Measurements from ENCODE around the gene ARMC9. TPM values are rescaled to one million over a fixed set of nuclear protein-coding genes. Genes with fewer than 3 reads are reported as not detected.
"Not testable (repeated sequence)": the region's sequence is repeated elsewhere in the genome, so short reads cannot be mapped to it uniquely, and the experiment has no call there.

ARMC9 gene
- total RNA-seq, 1 donor: 0.73 TPM

DNA sequence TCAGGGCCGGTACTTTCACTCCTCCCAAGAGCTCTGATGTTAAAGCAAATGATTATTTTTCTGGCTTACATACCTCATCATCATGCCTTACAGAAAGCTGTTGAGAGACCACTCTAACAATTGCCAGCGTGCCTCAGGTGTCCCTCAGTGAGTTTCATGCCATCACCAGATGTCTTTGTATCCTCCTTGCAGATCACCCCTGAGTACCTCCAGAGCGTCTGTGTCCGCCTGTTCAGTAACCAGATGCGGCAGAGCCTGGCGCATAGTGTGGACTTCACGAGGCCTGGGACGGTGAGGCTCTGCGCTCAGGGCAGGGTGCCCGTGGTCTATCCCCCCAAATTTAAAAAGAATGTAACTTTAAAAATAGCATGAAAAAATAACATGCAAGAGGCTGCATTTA is 41.3 kb downstream of the ARMC9 start:
- no peaks in the 10 kb centered on the region for H3K9me3 ChIP-seq (ENCODE audit: low read depth, low read length)
- H3K27me3 ChIP-seq (ENCODE audit: insufficient read depth, low read length): no peaks in the 10 kb centered on the region
- H3K4me3 ChIP-seq (ENCODE audit: low read length): no peak overlapping the region
- H3K4me1 ChIP-seq (ENCODE audit: insufficient read depth, low read length): peaks cover 12% of the 10 kb centered on the region

DNA sequence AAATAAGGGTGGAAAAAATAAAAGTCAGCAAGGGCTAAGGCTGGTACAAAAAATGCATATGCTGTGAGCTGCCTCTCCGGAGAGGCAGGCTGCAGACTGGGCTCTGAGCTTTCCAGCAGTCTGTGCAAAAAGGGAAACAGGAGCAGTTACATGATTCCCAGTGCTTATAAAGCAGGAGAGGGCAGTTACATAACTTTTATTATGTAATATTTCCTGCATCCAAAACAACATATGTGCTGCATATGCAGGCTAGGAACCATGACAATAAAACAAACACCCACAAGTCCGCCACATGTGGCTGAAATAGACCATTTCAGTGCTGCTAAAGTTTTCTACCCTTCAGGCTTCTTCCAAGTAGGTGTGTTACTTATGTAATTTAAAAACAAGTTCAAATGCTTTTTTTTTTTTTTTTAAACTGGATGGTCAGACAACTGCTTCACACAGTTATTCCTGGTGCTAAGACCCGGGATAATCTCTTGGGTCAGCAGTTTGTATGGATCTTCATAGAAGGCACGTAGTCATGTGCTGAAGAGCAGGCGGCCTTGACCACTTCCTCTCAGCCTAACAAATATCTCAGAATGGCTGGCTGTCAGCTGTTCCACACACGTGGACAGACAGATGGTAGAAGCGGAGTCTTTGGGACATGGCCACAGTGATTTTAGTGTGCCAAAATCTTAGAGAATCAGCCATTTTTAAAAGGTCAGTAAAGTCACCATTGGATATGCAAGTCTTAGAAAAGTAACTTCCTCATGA is 43.5 kb downstream of the ARMC9 start:
- Histone ChIP-seq H3K4me1 (ENCODE audit: insufficient read depth, low read length) (peaks cover 18% of the 10 kb centered on the region), H3K9me3 (ENCODE audit: low read depth, low read length) (no peaks in the 10 kb centered on the region), H3K27me3 (ENCODE audit: insufficient read depth, low read length) (no peaks in the 10 kb centered on the region), H3K4me3 (ENCODE audit: low read length) (no peak overlapping the region)

- H3K9me3 ChIP-seq (ENCODE audit: low read depth, low read length): no peaks in the 10 kb centered on the region
- peaks cover 18% of the 10 kb centered on the region for H3K4me1 ChIP-seq (ENCODE audit: insufficient read depth, low read length)
- no peaks in the 10 kb centered on the region for H3K27me3 ChIP-seq (ENCODE audit: insufficient read depth, low read length)
- H3K4me3 ChIP-seq (ENCODE audit: low read length): no peak overlapping the region
Measured at GRCh38 chr2:231243866-231244265, 45.4 kb downstream of the ARMC9 start.

- Histone ChIP-seq H3K4me1 (ENCODE audit: insufficient read depth, low read length) (peaks cover 18% of the 10 kb centered on the region), H3K4me3 (ENCODE audit: low read length) (no peak overlapping the region), H3K27me3 (ENCODE audit: insufficient read depth, low read length) (no peaks in the 10 kb centered on the region), H3K9me3 (ENCODE audit: low read depth, low read length) (no peaks in the 10 kb centered on the region)
Measured at GRCh38 chr2:231244382-231245248, 46.2 kb downstream of the ARMC9 start.

- Histone ChIP-seq H3K4me1 (ENCODE audit: insufficient read depth, low read length) (peaks cover 18% of the 10 kb centered on the region), H3K27me3 (ENCODE audit: insufficient read depth, low read length) (no peaks in the 10 kb centered on the region), H3K4me3 (ENCODE audit: low read length) (no peak overlapping the region), H3K9me3 (ENCODE audit: low read depth, low read length) (no peaks in the 10 kb centered on the region)
Measured at GRCh38 chr2:231245249-231246094, 47.0 kb downstream of the ARMC9 start.

DNA sequence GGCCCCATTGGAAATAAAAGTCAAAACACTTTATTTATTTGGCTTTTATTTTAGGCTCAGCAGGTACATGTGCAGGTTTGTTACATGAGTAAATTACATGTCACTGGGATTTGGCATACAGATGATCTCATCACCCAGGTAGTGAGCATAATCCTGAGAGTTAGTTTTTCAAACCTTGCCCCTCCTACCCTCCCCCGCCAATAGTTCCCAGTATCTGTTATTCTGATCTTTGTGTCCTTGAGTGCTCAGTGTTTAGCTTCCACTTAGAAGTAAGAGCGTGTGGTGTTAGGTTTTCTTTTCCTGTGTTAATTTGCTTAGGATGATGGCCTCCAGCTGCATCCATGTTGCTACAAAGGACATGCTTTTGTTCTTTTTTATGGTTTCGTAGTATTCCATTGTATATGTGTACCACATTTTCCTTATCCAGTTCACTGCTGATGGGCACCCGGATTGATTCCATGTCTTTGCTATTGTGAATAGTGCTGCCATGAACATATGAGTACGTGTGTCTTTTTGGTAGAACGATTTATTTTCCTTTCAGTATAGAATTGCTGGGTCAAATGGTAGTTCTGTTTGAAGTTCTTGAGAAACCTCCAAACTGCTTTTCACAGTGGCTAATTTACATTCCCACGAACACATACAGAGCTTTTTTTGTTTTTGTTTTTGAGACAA is 47.9 kb downstream of the ARMC9 start:
- Histone ChIP-seq H3K4me1 (ENCODE audit: insufficient read depth, low read length) (peaks cover 18% of the 10 kb centered on the region), H3K9me3 (ENCODE audit: low read depth, low read length) (no peaks in the 10 kb centered on the region), H3K27me3 (ENCODE audit: insufficient read depth, low read length) (no peaks in the 10 kb centered on the region), H3K4me3 (ENCODE audit: low read length) (no peak overlapping the region)

DNA sequence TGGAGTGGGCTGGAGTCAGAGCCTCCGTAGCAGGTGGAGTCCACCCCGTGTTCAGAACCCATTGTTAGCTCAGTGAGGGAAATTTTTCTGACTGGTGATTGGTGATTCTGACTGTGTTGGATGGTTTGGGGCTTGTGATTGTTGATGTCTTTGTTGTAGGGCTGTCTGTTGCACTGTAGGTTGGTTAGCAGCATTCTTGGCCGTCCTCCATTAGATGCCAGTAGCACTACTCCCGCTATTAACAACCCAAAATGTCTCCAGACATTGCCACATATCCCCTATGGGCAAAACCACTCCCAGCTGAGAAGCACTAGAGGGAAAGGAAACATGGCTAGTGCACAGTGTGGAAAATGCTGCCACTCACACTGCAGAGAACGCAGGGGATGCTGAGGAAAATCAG is 51.7 kb downstream of the ARMC9 start:
- Histone ChIP-seq H3K27me3 (ENCODE audit: insufficient read depth, low read length) (no peaks in the 10 kb centered on the region), H3K4me3 (ENCODE audit: low read length) (no peak overlapping the region), H3K9me3 (ENCODE audit: low read depth, low read length) (no peaks in the 10 kb centered on the region), H3K4me1 (ENCODE audit: insufficient read depth, low read length) (peaks cover 2% of the 10 kb centered on the region)

- Histone ChIP-seq H3K4me3 (ENCODE audit: low read length) (no peak overlapping the region), H3K9me3 (ENCODE audit: low read depth, low read length) (no peaks in the 10 kb centered on the region), H3K4me1 (ENCODE audit: insufficient read depth, low read length) (no peaks in the 10 kb centered on the region), H3K27me3 (ENCODE audit: insufficient read depth, low read length) (no peaks in the 10 kb centered on the region)
Measured at GRCh38 chr2:231250698-231251097, 52.3 kb downstream of the ARMC9 start.

DNA sequence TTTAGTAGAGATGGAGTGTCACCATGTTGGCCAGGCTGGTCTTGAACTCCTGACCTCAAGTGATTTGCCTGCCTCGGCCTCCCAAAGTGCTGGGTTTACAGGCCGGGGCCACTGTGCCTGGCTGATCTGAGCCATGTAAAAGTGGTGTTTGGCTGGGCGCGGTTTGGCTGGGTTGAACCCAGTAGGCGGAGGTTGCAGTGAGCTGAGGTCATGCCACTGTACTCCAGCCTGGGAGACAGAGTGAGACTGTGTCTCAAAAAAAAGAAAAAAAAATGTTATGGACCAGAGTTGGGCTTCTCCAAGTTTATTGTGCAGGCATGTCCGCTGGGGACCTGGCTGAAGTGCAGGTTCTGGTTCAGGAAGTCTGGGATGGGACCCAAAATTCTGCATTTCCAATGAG is 54.9 kb downstream of the ARMC9 start:
- H3K9me3 ChIP-seq (ENCODE audit: low read depth, low read length); H3K4me3 ChIP-seq (ENCODE audit: low read length); H3K4me1 ChIP-seq (ENCODE audit: insufficient read depth, low read length); H3K27me3 ChIP-seq (ENCODE audit: insufficient read depth, low read length): not testable (repeated sequence)

GRCh38 chr2:231256494-231256893 is 58.1 kb downstream of the ARMC9 start:
- no peaks in the 10 kb centered on the region for H3K4me1 ChIP-seq (ENCODE audit: insufficient read depth, low read length)
- H3K9me3 ChIP-seq (ENCODE audit: low read depth, low read length): no peaks in the 10 kb centered on the region
- H3K4me3 ChIP-seq (ENCODE audit: low read length): no peak overlapping the region
- H3K27me3 ChIP-seq (ENCODE audit: insufficient read depth, low read length): no peaks in the 10 kb centered on the region

- H3K4me3 ChIP-seq (ENCODE audit: low read length): no peak overlapping the region
- no peaks in the 10 kb centered on the region for H3K4me1 ChIP-seq (ENCODE audit: insufficient read depth, low read length)
- no peaks in the 10 kb centered on the region for H3K9me3 ChIP-seq (ENCODE audit: low read depth, low read length)
- H3K27me3 ChIP-seq (ENCODE audit: insufficient read depth, low read length): no peaks in the 10 kb centered on the region
Measured at GRCh38 chr2:231257763-231258162, 59.3 kb downstream of the ARMC9 start.

GRCh38 chr2:231258701-231259100 is 60.3 kb downstream of the ARMC9 start:
- no peak overlapping the region for H3K4me3 ChIP-seq (ENCODE audit: low read length)
- no peaks in the 10 kb centered on the region for H3K9me3 ChIP-seq (ENCODE audit: low read depth, low read length)
- no peaks in the 10 kb centered on the region for H3K27me3 ChIP-seq (ENCODE audit: insufficient read depth, low read length)
- H3K4me1 ChIP-seq (ENCODE audit: insufficient read depth, low read length): no peaks in the 10 kb centered on the region

GRCh38 chr2:231259104-231259503 is 60.7 kb downstream of the ARMC9 start:
- Histone ChIP-seq H3K9me3 (ENCODE audit: low read depth, low read length) (no peaks in the 10 kb centered on the region), H3K4me3 (ENCODE audit: low read length) (no peak overlapping the region), H3K27me3 (ENCODE audit: insufficient read depth, low read length) (no peaks in the 10 kb centered on the region), H3K4me1 (ENCODE audit: insufficient read depth, low read length) (no peaks in the 10 kb centered on the region)

DNA sequence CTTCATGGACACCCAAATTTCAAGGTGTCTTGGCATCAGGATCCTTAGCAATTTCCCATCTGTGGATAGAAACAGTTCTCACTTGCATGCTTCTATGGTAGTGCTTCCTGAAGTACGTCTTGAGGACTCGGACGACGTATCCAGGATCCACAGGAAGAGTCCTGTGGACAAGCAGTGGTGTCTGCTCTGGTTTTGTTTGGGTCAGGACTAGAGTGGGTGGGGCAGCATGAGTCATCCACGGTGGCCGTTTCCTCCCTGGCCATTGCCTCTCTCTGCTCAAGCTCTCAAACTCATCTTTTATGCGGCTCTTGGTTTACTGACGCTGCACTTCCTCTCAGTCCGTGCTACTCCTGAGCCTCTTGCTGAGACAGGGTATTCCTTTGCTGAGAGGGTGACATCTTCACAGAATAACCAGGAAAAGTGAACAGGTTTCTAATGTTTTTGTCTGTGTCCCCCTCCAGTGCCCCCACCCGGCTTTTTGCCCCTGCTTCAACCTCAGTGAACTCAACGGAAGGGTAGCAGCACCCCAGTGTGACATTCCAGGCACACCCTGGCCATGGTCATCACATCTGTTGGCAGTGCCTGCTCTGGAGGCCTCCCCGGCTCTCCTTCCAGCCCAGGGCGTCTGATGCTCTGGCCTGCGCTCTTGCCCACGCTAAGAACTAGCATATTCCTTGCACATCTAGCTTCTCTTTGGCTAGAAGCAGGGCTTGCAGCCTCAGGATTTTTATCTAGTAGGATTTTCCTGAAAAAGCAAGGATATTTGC is 62.2 kb downstream of the ARMC9 start:
- no peaks in the 10 kb centered on the region for H3K4me1 ChIP-seq (ENCODE audit: insufficient read depth, low read length)
- no peaks in the 10 kb centered on the region for H3K27me3 ChIP-seq (ENCODE audit: insufficient read depth, low read length)
- H3K4me3 ChIP-seq (ENCODE audit: low read length): no peak overlapping the region

More for the DNA sequence above, 62.2 kb downstream of the ARMC9 start:
- H3K9me3 ChIP-seq (ENCODE audit: low read depth, low read length): no peaks in the 10 kb centered on the region

Data from mononuclear cell (primary cell).